H1 (cell line): Measurements from ENCODE around the gene FPR2.

Experiments used
- CBX8 ChIP-seq: fragments of 300-800, 300-1000 bp; sonication (generic); IDR thresholded peaks from 2 replicates; pipeline ENCODE4 v1.7.1; 2016; ENCODE audit warnings: low read depth, low read length, borderline replicate concordance
- CTCF ChIP-seq, 3 experiments: IDR thresholded peaks; 1 replicate in 2 of 3; 2 replicates in 1 of 3; pipeline versions ENCODE4 v1.5.1 to v1.6.1; 2011; ENCODE audit warnings: low read length in 3 of 3, mild to moderate bottlenecking in 3 of 3, inconsistent platforms in 2 of 3, low read depth in 1 of 3, moderate library complexity in 1 of 3; ENCODE audit not compliant: insufficient read depth in 1 of 3; ENCODE audit errors: control extremely low read depth in 1 of 3
- EP300 ChIP-seq, 2 experiments: IDR thresholded peaks; 1 replicate in 1 of 2; 2 replicates in 1 of 2; pipeline ENCODE4 v1.6.1; 2011 to 2012; ENCODE audit warnings: low read depth in 2 of 2, low read length in 2 of 2, mild to moderate bottlenecking in 2 of 2, borderline replicate concordance in 1 of 2, inconsistent platforms in 1 of 2, moderate library complexity in 1 of 2
- EZH2 ChIP-seq: fragments of 200-600 bp; sonication (generic); IDR thresholded peaks from 2 replicates; pipeline ENCODE4 v1.7.1; 2012; ENCODE audit warnings: low read depth, mild to moderate bottlenecking, moderate library complexity, low read length, inconsistent platforms; ENCODE audit not compliant: severe bottlenecking
- GTF2F1 ChIP-seq: IDR thresholded peaks from 2 replicates; pipeline ENCODE4 v1.6.1; 2012; ENCODE audit warnings: low read depth, low read length, improper control_type of control experiment, borderline replicate concordance
- MAX ChIP-seq: IDR thresholded peaks from 2 replicates; pipeline ENCODE4 v1.6.1; 2012; ENCODE audit warnings: inconsistent platforms
- POLR2A ChIP-seq, 2 experiments: IDR thresholded peaks; 1 replicate in 1 of 2; 2 replicates in 1 of 2; pipeline ENCODE4 v1.6.1; 2011; ENCODE audit warnings: low read depth in 2 of 2, low read length in 2 of 2, mild to moderate bottlenecking in 2 of 2; ENCODE audit errors: control extremely low read depth in 1 of 2

GRCh38 chr19:51786646-51787494, 25.9 kb downstream of the FPR2 start:
- TF ChIP-seq CTCF (IDR thresholded peaks at IDR 0.05; ENCODE audit: control extremely low read depth in 1 of 3, insufficient read depth in 1 of 3, low read depth in 1 of 3, low read length in 3 of 3) (no peak), CBX8 (no peak), POLR2A (IDR thresholded peaks at IDR 0.05; ENCODE audit: control extremely low read depth in 1 of 2, low read depth in 2 of 2, low read length in 2 of 2) (no peak), GTF2F1 (no peak), EZH2 (no peak), MAX (no peak), EP300 (IDR thresholded peaks at IDR 0.05; ENCODE audit: borderline replicate concordance in 1 of 2, low read depth in 2 of 2, low read length in 2 of 2) (no peak)
